KBM-7 (cell line): ENCODE data around the gene FGF9.
A peak's percentile ranks its signal among the peaks of the same experiment; 100 is the strongest.

Experiments used
- DNase-seq: peaks from one replicate; pipeline ENCODE4 v3.0.0-alpha.2; 2015
- in situ Hi-C: fragments of 300-500 bp; cut with MboI; formaldehyde crosslinking; loops from 2 replicates; pipeline ENCODE4 v1.14.3; 2020; ENCODE audit warnings: low sequenced_read_pairs, low pct_unique_long_range_greater_than_20kb, mixed read lengths

Gene FGF9

GRCh38 chr13:21670883-21671619 lies at the start of gene FGF9:
Gene FGF9, plus strand, starts transcription at chr13:21671073. Its CDS starts 840 bp downstream, at chr13:21671913.
- DNase-seq: peak; percentile 79
- in situ Hi-C loops: no loop called here

GRCh38 chr13:21625366-21625765 lies 45.5 kb upstream of the FGF9 start:
- in situ Hi-C loops: loop anchor here (25.0 kb wide), 1 partner anchor 662 kb away; no protein-coding TSS in a partner anchor
- peak; percentile 63 for DNase-seq

- no peak for DNase-seq
- in situ Hi-C loops: loop anchor here (25.0 kb wide), 1 partner anchor 655 kb away; no protein-coding TSS in a partner anchor
Observed at GRCh38 chr13:21632196-21632595, 38.7 kb upstream of the FGF9 start.

GRCh38 chr13:21636656-21637055 lies 34.2 kb upstream of the FGF9 start:
- in situ Hi-C loops: loop anchor here (25.0 kb wide), 1 partner anchor 651 kb away; no protein-coding TSS in a partner anchor
- DNase-seq: no peak

GRCh38 chr13:21637296-21637695 lies 33.6 kb upstream of the FGF9 start:
- in situ Hi-C loops: loop anchor here (25.0 kb wide), 1 partner anchor 650 kb away; no protein-coding TSS in a partner anchor
- peak; percentile 68 for DNase-seq

- peak; percentile 76 for DNase-seq
- in situ Hi-C loops: loop anchor here (25.0 kb wide), 1 partner anchor 649 kb away; no protein-coding TSS in a partner anchor
Observed at GRCh38 chr13:21638319-21639282, 32.3 kb upstream of the FGF9 start.

GRCh38 chr13:21639561-21639960 lies 31.3 kb upstream of the FGF9 start:
- DNase-seq: no peak
- in situ Hi-C loops: loop anchor here (25.0 kb wide), 1 partner anchor 648 kb away; no protein-coding TSS in a partner anchor

- in situ Hi-C loops: loop anchor here (25.0 kb wide), 1 partner anchor 646 kb away; no protein-coding TSS in a partner anchor
- no peak for DNase-seq
Observed at GRCh38 chr13:21641629-21642028, 29.2 kb upstream of the FGF9 start.

GRCh38 chr13:21657538-21657937 lies 13.3 kb upstream of the FGF9 start:
- in situ Hi-C loops: no loop called here

GRCh38 chr13:21659087-21659486 lies 11.8 kb upstream of the FGF9 start:
- DNase-seq: no peak
- in situ Hi-C loops: no loop called here

More at GRCh38 chr13:21657538-21657937, 13.3 kb upstream of the FGF9 start:
- DNase-seq: no peak

GRCh38 chr13:21661097-21661909 lies 9.6 kb upstream of the FGF9 start:
- no peak for DNase-seq
- in situ Hi-C loops: no loop called here

- DNase-seq: no peak
- in situ Hi-C loops: no loop called here
Observed at GRCh38 chr13:21663197-21663596, 7.7 kb upstream of the FGF9 start.

GRCh38 chr13:21668732-21669275 lies 2.1 kb upstream of the FGF9 start:
- in situ Hi-C loops: no loop called here
- no peak for DNase-seq

GRCh38 chr13:21670006-21670882 lies 629 bp upstream of the FGF9 start:
- in situ Hi-C loops: no loop called here
- peak; percentile 83 for DNase-seq

- peak; percentile 16 for DNase-seq
- in situ Hi-C loops: no loop called here
Observed at GRCh38 chr13:21671620-21672286, 880 bp downstream of the FGF9 start.

- in situ Hi-C loops: no loop called here
- peak; percentile 12 for DNase-seq
Observed at GRCh38 chr13:21672287-21672680, 1.4 kb downstream of the FGF9 start.
